ENCODE data around the gene PTTG1IP. TPM values are rescaled to one million over a fixed set of nuclear protein-coding genes. Genes with fewer than 3 reads are reported as not detected.

Gene PTTG1IP
- total and polyA plus RNA-seq, 8 donors = 61.3 to 253 (median 114) TPM

GRCh38 chr21:44842721-44843445, 30.6 kb downstream of the PTTG1IP start:
- no peak for DNase-seq
- H3K4me1 ChIP-seq = peaks cover 19 to 25% (median 24%) of the 10 kb centered on the region in 4 donors
- H3K27ac ChIP-seq = no peak overlapping the region

GRCh38 chr21:44842087-44842486, 31.4 kb downstream of the PTTG1IP start:
- Histone ChIP-seq H3K9me3 (no peaks in the 10 kb centered on the region), H3K4me3 (no peak overlapping the region), H3K36me3 (no peaks in the 10 kb centered on the region), H3K27ac (no peak overlapping the region), H3K27me3 (peaks cover 0 to 41% (median 3%) of the 10 kb centered on the region in 3 donors), H3K4me1 (peaks cover 19 to 26% (median 21%) of the 10 kb centered on the region in 4 donors)
- intact Hi-C loops (cut with DNase I; ENCODE audit: low total_unique reads) = no loop called here
- no peak for DNase-seq
- TF ChIP-seq POLR2A (IDR thresholded peaks at IDR 0.05) (no peak), CTCF (IDR thresholded peaks at IDR 0.05) (no peak), EP300 (IDR thresholded peaks at IDR 0.05) (no peak), POLR2AphosphoS5 (IDR thresholded peaks at IDR 0.05) (no peak)
- WGBS, 5 donors = 80 to 86% (median 82%) methylated on average over 10 of the region's 10 CpGs

More at GRCh38 chr21:44842721-44843445, 30.6 kb downstream of the PTTG1IP start:
- Histone ChIP-seq H3K9me3 (no peaks in the 10 kb centered on the region), H3K27me3 (peaks cover 0 to 35% (median 3%) of the 10 kb centered on the region in 3 donors), H3K4me3 (no peak overlapping the region), H3K36me3 (peaks cover 0 to 3% (median under 1%) of the 10 kb centered on the region in 4 donors)
- intact Hi-C loops (cut with DNase I; ENCODE audit: low total_unique reads) = no loop called here
- 80 to 88% (median 86%) methylated on average over 20 to 23 of the region's 23 CpGs for WGBS, 5 donors
- TF ChIP-seq POLR2A (IDR thresholded peaks at IDR 0.05) = no peak
- no peak for TF ChIP-seq EP300 (IDR thresholded peaks at IDR 0.05)
- TF ChIP-seq POLR2AphosphoS5 (IDR thresholded peaks at IDR 0.05) = no peak
- TF ChIP-seq CTCF (IDR thresholded peaks at IDR 0.05) = no peak

GRCh38 chr21:44840771-44841170, 32.7 kb downstream of the PTTG1IP start:
- DNase-seq = no peak
- TF ChIP-seq POLR2A (IDR thresholded peaks at IDR 0.05) = no peak
- Histone ChIP-seq H3K4me1 (peaks cover 6 to 20% (median 15%) of the 10 kb centered on the region in 4 donors), H3K9me3 (no peaks in the 10 kb centered on the region), H3K27ac (no peak overlapping the region), H3K36me3 (no peaks in the 10 kb centered on the region), H3K4me3 (no peak overlapping the region), H3K27me3 (peaks cover 0 to 43% (median 3%) of the 10 kb centered on the region in 3 donors)
- 77 to 84% (median 81%) methylated on average over 11 of the region's 11 CpGs; no CpG with 5 or more reads in 1 of the 5 donors for WGBS, 5 donors
- intact Hi-C loops (cut with DNase I; ENCODE audit: low total_unique reads) = no loop called here

- H3K4me3 ChIP-seq = no peak overlapping the region
- H3K27me3 ChIP-seq = peaks cover 0 to 45% (median 3%) of the 10 kb centered on the region in 3 donors
- H3K9me3 ChIP-seq = no peaks in the 10 kb centered on the region
- TF ChIP-seq POLR2AphosphoS5 (IDR thresholded peaks at IDR 0.05) = no peak
- no peak for TF ChIP-seq EP300 (IDR thresholded peaks at IDR 0.05)
- no peak for TF ChIP-seq CTCF (IDR thresholded peaks at IDR 0.05)
- no peak for TF ChIP-seq POLR2A (IDR thresholded peaks at IDR 0.05)
- peaks cover 0 to 16% (median 9%) of the 10 kb centered on the region in 4 donors for H3K4me1 ChIP-seq
- no peak overlapping the region for H3K27ac ChIP-seq
- no peaks in the 10 kb centered on the region for H3K36me3 ChIP-seq
- no peak for DNase-seq
- intact Hi-C loops (cut with DNase I; ENCODE audit: low total_unique reads) = no loop called here
- 87 to 96% (median 89%) methylated on average over 6 to 9 of the region's 9 CpGs for WGBS, 5 donors
Observed at GRCh38 chr21:44838951-44839350, 34.5 kb downstream of the PTTG1IP start.

Data from stomach (tissue), 9 donors.